GM08714 (cell line): Measurements from ENCODE around the gene SERPINB8.

Experiments used
- H3K4me3 ChIP-seq: fragments of 200-500 bp; sonication (Bioruptor generic); 2 replicates; pipeline ENCODE4 v1.5.1; 2014; ENCODE audit warnings: mild to moderate bottlenecking, low read length, inconsistent platforms
- ZNF274 ChIP-seq: IDR thresholded peaks from 2 replicates; pipeline ENCODE4 v1.6.1; 2012; ENCODE audit warnings: mild to moderate bottlenecking, low read depth, low read length

Gene SERPINB8

GRCh38 chr18:63956755-63957154, 13.1 kb upstream of the SERPINB8 start:
- no peak for TF ChIP-seq ZNF274

GRCh38 chr18:63960891-63961290, 9.0 kb upstream of the SERPINB8 start:
- no peak for TF ChIP-seq ZNF274
- no peak overlapping the region for H3K4me3 ChIP-seq

More at GRCh38 chr18:63956755-63957154, 13.1 kb upstream of the SERPINB8 start:
- no peak overlapping the region for H3K4me3 ChIP-seq

- no peak for TF ChIP-seq ZNF274
- no peak overlapping the region for H3K4me3 ChIP-seq
These were observed 8.4 kb upstream of the SERPINB8 start for GRCh38 chr18:63961435-63961980.

GRCh38 chr18:63962137-63962536, 7.7 kb upstream of the SERPINB8 start:
- no peak for TF ChIP-seq ZNF274
- no peak overlapping the region for H3K4me3 ChIP-seq

GRCh38 chr18:63963615-63964256, 6.1 kb upstream of the SERPINB8 start:
- no peak overlapping the region for H3K4me3 ChIP-seq
- no peak for TF ChIP-seq ZNF274

GRCh38 chr18:63964908-63965307, 5.0 kb upstream of the SERPINB8 start:
- H3K4me3 ChIP-seq, result no peak overlapping the region
- TF ChIP-seq ZNF274, result no peak

- no peak for TF ChIP-seq ZNF274
- H3K4me3 ChIP-seq, result no peak overlapping the region
These were observed 4.1 kb upstream of the SERPINB8 start for GRCh38 chr18:63965716-63966330.

GRCh38 chr18:63970809-63971205, 926 bp downstream of the SERPINB8 start:
- TF ChIP-seq ZNF274, result no peak
- H3K4me3 ChIP-seq, result peak overlapping the region; percentile 83

GRCh38 chr18:63971320-63972001, 1.6 kb downstream of the SERPINB8 start:
- H3K4me3 ChIP-seq, result peak overlapping the region; percentile 83; the same call in 1 of the 2 replicates
- TF ChIP-seq ZNF274, result no peak

GRCh38 chr18:63972002-63972376, 2.1 kb downstream of the SERPINB8 start:
- H3K4me3 ChIP-seq, result no peak overlapping the region

GRCh38 chr18:63974991-63975390, 5.1 kb downstream of the SERPINB8 start:
- no peak overlapping the region for H3K4me3 ChIP-seq
- TF ChIP-seq ZNF274, result no peak

More at GRCh38 chr18:63972002-63972376, 2.1 kb downstream of the SERPINB8 start:
- no peak for TF ChIP-seq ZNF274

GRCh38 chr18:63975628-63976027, 5.7 kb downstream of the SERPINB8 start:
- TF ChIP-seq ZNF274, result no peak
- no peak overlapping the region for H3K4me3 ChIP-seq

- TF ChIP-seq ZNF274, result no peak
These were observed 7.2 kb downstream of the SERPINB8 start for GRCh38 chr18:63977040-63977439.

GRCh38 chr18:63979409-63979920, 9.6 kb downstream of the SERPINB8 start:
- H3K4me3 ChIP-seq, result no peak overlapping the region
- TF ChIP-seq ZNF274, result no peak

More at GRCh38 chr18:63977040-63977439, 7.2 kb downstream of the SERPINB8 start:
- H3K4me3 ChIP-seq, result no peak overlapping the region
